GM21528 (cell line): ENCODE results near the gene RNF149.
A peak's percentile ranks its signal among the peaks of the same experiment; 100 is the strongest.

ENCODE experiments used
- ATAC-seq: cut with Tn5 transposase; IDR thresholded peaks from one replicate; pipeline ENCODE4 v1.9.1; 2021; ENCODE audit warnings: mild to moderate bottlenecking, moderate library complexity; ENCODE audit not compliant: unreplicated experiment, low FRiP score

Gene RNF149

DNA sequence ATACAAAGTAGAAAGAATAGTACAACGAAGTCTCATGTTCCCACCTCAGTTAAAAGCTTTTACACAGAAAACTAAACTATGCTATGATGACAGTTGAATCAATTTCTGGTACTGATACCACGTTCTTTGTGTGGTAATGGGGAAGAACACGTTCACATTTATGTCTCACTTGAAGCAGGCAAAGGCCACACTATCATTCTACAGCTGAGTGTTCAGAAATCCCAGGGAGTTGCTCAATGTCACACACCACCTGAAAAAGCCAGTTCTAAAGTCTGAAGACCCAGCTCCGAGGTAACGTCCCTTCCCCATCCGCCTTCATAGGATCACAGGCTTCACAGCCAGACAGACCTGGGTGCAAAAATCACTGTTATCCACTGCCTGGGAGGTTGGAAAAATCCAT lies 8.9 kb downstream of the RNF149 start:
- no peak for ATAC-seq

DNA sequence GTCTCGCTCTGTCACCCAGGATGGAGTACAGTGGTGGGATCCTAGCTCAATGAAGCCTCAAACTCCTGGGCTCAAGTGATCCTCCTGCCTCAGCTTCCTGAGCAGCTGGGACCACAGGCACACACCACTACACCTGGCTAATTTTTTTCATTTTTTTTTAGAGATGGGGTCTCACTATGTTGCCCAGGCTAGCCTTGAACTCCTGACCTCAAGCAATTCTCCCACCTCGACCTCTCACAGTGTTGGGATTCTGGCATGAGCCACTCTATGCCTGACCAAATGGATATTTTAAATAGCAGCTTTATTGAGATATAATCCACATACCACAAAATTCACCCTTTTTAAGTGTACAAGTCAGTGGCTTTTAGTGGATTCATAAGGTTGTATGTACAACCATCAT lies 11.1 kb downstream of the RNF149 start:
- ATAC-seq: no peak

GRCh38 chr2:101296371-101296770 lies 12.1 kb downstream of the RNF149 start:
- ATAC-seq: no peak

GRCh38 chr2:101295895-101296294 lies 12.6 kb downstream of the RNF149 start:
- ATAC-seq: no peak

DNA sequence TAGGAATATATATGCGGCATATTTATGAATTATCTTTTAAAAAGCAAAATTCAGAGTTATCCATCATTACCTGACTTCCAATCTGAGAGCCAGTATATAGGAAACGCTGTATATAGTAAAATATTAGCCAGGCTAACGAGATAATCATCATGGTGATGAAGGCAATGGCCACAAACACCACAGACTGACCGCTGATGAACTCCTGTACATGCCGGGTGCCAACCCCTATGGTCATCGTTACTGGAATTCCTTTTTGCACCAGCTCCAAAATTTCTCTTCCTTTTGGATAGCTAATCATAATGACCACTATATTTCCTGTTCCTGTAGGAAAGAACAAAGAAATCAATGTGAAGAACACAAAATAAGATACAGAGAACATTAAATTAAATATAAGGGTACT lies 13.6 kb downstream of the RNF149 start:
- no peak for ATAC-seq

- no peak for ATAC-seq
Measured at GRCh38 chr2:101293544-101293943, 15.0 kb downstream of the RNF149 start.

DNA sequence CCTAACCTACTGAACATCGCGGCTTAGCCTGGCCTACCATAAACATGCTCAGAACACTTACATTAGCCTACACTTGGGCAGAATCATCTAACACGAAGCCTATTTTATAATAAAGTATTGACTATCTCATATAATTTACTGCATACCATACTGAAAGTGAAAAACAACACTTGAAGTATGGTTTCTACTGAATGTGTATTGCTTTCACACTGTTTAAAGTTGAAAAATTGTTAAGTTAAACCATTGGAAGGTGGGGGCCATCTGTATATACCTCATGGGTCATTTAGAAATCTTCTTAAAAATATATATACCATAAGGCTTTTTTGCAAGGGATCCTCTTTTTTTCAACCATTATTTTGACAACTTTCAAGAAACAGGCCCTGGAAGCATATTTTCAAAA lies 16.5 kb downstream of the RNF149 start:
- ATAC-seq: no peak

DNA sequence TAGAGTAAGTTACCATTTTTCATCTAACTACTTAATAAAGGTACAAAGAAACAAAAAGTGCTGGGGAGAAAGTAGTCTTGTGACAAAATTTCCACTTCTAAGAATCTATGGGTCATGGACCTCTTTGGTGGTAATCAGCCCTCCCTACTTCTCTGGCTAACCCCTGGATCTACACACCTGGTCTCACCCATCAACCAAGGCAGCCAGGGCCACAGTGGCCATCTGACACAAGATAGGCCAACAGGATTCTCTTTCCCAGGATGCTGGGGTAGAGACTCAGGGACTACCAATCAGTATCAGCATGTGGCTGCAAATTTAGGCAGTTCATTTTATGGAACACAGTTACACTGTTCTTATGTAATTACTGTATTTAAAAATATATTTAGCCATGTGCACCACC lies 17.8 kb downstream of the RNF149 start:
- ATAC-seq: no peak

DNA sequence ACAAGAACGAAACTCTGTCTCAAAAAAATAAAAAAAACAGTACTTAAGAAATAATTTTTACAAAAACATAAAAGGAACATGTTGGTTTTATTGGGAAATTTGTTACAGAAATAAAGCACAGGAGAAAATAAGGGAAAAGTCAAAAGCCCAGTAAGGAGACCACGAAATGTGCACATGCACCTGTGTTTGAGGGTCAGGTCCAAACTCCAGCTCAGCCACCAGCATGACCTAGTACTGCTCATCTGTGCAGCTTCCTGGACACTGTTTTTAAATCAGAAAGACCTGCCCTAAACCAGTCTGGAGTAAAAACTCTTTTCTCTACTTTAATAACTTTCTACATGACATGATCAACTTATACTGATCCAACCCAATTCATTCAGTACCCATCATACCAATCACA lies 21.2 kb downstream of the RNF149 start:
- no peak for ATAC-seq

DNA sequence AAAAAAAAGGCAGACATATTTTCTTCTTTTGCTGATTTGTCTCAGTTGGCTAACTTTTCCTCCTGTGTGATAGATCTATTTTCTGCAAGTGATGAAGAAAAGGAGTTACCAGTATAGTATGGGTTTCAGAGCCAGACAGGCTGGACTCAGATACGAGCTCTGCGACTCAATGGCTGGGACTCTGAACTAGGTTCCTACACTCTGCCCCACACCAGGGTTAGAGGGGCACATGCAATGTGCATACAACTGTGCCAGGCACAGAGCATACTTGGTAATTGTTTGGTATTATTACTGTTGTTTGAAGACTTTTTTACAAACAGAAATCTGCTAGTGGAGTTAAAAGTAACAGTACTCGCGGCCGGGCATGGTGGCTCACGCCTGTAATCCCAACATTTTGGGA lies 21.8 kb downstream of the RNF149 start:
- ATAC-seq: no peak

- no peak for ATAC-seq
Measured at GRCh38 chr2:101282980-101283379, 25.5 kb downstream of the RNF149 start.

GRCh38 chr2:101281482-101281881 lies 27.0 kb downstream of the RNF149 start:
- no peak for ATAC-seq

DNA sequence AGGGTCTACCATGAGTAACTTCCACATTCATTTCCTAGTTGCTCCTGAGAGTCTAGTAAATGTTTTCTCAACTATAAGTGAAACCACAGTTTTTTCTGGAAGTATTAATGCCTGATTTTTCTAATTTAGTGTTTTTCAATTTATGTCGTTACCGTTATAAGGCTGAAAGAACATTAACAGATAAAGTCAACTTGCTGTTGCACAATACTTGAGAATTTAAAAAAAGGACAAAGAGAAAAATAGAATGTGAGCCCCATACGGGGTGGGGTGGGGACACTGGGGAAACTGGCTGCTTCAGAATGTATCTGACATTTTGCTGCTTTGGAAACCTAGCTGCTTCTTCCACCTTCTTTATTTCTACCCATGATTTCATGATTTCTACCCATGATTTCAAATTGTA lies 29.6 kb downstream of the RNF149 start:
- no peak for ATAC-seq

- ATAC-seq: no peak
Measured at GRCh38 chr2:101277111-101277510, 31.4 kb downstream of the RNF149 start.

- ATAC-seq: no peak
Measured at GRCh38 chr2:101274142-101274541, 34.4 kb downstream of the RNF149 start.

GRCh38 chr2:101273056-101273455 lies 35.4 kb downstream of the RNF149 start:
- ATAC-seq: no peak

DNA sequence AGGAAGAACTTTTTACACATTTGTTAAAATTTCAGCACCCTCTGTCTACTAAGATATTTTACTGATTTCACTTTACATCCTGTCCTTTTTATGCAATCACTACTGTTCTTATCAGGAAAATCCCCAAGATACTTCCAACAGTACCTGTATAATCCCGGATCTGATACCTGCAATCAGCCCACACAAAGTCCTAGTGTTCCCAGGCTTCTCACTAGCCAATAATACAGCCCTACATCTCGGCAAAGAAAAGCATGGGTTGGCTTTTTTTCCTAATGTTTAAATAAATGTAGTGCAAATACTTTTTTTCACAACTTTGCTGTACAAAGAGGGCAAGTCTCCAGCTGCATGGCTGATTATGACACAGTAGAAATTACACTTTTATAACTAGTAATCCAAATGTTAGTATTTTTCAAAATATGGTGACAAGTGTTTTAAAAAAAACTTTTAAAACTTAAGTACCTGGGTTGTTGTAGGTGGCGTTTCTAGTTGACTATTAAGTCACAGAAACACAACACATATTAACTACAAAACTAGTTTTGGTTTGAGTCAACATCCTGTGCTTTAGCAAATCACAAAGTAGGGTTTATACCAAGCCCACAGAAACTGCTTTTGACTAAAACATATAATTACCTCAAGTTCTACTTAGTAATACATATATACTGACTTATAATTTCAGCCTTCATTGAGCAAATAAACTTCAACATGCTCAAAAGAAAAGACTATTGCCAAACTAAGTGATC lies 36.3 kb downstream of the RNF149 start:
- ATAC-seq: peak; percentile 74

- no peak for ATAC-seq
Measured at GRCh38 chr2:101270700-101271259, 37.7 kb downstream of the RNF149 start.

DNA sequence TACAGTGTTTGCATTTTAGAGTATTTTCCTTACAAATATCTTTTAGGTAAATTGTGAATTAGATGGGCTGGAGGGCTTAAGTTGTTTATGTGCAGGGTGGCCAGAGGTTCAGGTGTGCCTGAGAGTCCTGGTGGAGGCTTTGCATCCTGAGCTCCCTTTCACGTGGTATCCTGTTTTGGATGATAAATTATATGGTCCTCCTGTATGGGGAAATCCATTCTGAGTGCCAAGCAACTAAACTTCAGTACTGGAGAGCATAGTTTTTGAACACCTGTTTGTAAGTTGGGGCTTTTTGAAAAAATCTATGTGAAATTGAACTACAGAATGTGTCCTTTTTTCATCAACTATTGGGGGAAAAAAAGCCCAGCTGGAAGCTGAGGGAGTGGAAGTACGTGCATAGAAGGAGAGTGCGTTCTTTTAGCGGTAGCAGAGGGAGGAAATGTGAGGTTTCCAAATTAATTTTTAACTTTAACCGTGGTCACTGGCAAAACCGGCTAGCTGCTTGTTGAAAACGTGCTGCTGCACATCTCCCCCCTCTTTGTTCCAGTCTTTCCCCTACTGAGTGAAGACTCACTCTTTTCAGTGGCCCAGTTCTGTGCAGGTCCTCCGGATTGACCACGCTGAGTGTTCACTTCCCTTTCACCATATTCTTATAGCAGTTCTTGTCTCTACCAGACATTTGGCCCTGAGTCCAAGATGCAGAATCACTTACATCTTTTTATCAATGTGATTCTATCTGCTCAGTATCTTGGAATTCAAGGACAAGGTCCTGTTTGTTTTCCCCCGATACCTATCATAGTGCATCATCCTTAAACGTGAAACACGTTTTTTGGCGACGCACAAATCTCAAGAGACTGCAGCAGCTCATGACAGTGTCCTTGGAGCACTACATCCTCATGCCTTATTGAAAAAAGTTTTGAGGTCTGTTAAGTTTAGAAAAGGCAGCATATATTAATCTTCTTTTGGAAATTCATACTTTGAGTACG lies 40.5 kb downstream of the RNF149 start:
- peak; percentile 43 for ATAC-seq

DNA sequence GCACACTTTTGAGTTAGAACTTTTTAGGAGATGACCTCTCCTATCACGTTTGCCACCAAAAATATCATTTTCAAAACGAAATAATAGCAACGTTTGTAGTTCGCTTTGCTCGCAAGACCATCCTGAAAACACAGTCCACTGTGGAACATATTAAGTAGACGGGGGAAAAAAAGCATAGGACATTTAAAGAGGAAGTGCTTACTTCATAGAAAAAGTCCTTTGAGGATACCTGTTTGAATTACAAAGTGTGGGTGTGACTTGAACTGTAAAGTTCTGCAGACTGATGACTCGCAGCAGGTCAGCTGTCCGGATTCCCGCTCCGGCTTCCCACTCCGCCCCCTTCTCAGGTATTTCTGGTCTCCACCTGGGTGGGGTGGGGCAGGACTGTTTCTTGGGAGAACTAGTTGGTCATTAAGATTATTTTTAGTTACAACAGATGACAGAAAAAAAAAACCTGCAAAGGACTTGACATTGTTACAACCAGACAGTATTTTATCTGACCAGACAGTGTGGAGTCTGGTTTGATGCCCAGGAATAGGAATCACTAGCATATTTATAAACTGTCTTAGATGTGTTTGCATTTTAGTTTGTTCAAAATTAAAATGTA lies 42.5 kb downstream of the RNF149 start:
- no peak for ATAC-seq

GRCh38 chr2:101264360-101264939 lies 44.1 kb downstream of the RNF149 start:
- no peak for ATAC-seq
